ENCODE results near the gene MAPK7.

DNA sequence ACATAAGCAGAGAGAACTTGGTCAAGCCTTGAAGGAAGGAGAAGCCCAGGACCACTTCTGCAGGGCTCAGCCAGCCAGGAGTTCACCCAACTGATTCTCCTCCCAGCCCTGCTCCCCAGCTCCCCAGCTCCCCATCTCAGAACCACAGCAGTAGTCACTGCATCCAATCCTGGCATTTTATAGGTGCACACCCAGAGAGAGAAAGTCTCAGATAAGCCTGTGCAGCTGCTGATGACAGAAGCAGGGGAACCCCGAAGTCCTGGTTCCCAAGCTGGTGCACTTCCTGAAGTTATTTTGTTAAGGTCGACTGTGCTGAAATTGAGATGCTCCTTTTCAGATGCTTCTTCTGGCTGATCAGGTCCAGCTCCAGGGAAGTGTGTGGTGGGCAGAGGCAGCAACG lies 39.3 kb downstream of the MAPK7 start:
- TF ChIP-seq EZH2 (IDR thresholded peaks at IDR 0.05) (no peak), POLR2AphosphoS5 (IDR thresholded peaks at IDR 0.05; ENCODE audit: borderline replicate concordance, low read depth, low read length) (no peak)
